HepG2 (cell line): ENCODE data around the gene PKIB.

Experiments used
- ZNF10 ChIP-seq: sonication (generic); formaldehyde crosslinking; IDR thresholded peaks from 2 replicates; pipeline ENCODE4 v1.4.0; 2020; ENCODE audit warnings: mild to moderate bottlenecking, low read depth, missing genetic modification reagents, borderline replicate concordance
- ZNF17 ChIP-seq: sonication (generic); formaldehyde crosslinking; IDR thresholded peaks from 2 replicates; pipeline ENCODE4 v1.5.0; 2020; ENCODE audit warnings: mild to moderate bottlenecking, missing genetic modification reagents
- TF ChIP-seq, protein P1 (sequence below), 2 experiments: sonication (generic) in 1 of 2; formaldehyde crosslinking in 1 of 2; IDR thresholded peaks; 2 replicates each; pipeline versions ENCODE4 v1.5.1 to v1.6.1; 2011 to 2020; ENCODE audit warnings: borderline replicate concordance in 1 of 2, low read depth in 1 of 2, low read length in 1 of 2, mild to moderate bottlenecking in 1 of 2, missing genetic modification reagents in 1 of 2, moderate library complexity in 1 of 2

DNA sequence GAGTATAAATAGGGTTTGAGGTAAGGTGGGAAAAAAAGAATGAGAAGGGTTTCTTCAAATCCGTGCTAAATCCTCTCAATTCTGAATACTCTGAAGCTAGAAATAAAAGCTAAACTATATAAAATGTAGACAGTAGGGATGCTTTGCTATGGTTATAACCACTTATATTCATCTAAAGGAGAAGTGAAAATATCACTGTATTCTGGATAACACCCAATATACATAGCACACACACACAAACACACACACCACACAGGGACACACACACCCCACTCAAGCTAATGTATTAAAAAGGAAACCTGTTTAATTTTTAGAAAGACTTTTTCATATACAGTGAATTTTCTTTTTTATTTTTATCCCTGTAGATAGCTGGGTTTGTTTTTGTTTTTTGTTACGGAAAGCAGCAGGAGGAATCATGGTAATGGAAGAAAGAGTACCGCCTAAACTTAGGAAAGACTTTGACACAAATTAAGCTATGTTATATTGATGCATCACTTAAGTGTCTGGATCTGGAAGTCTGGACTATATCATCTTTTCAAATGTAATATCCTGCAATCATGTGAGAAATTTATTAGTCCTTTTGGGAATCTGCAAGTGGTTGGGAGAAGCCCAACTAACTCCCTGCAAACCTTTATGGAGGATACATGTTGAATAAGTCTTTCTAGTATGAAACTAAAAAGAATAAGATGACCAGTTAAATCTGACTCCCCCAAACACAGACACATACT lies 100.9 kb downstream of the PKIB start:
- no peak for TF ChIP-seq ZNF17 (CRISPR knock-in tag)
- no peak for TF ChIP-seq ZNF10 (CRISPR knock-in tag)
- TF ChIP-seq, protein P1, sequence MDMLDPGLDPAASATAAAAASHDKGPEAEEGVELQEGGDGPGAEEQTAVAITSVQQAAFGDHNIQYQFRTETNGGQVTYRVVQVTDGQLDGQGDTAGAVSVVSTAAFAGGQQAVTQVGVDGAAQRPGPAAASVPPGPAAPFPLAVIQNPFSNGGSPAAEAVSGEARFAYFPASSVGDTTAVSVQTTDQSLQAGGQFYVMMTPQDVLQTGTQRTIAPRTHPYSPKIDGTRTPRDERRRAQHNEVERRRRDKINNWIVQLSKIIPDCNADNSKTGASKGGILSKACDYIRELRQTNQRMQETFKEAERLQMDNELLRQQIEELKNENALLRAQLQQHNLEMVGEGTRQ (IDR thresholded peaks at IDR 0.05; ENCODE audit: low read depth, low read length), result no peak
- TF ChIP-seq, protein P1 (CRISPR knock-in tag; IDR thresholded peaks at IDR 0.05; ENCODE audit: borderline replicate concordance), result no peak
